Measurements from ENCODE around the gene DVL3.

- TF ChIP-seq POLR2A (IDR thresholded peaks at IDR 0.05; ENCODE audit: extremely low read depth, insufficient read length) (no peak), CTCF (IDR thresholded peaks at IDR 0.05; ENCODE audit: low read depth, low read length) (no peak)
Observed at GRCh38 chr3:184196536-184196935, 41.4 kb downstream of the DVL3 start.
